Activated naive CD8-positive, alpha-beta T cell treated with anti-CD3 and anti-CD28 coated beads, Interleukin-2, amount 50 U/mL, for 24 hours (primary cell): ENCODE data around the gene BHLHE40.
A peak's percentile ranks its signal among the peaks of the same experiment; 100 is the strongest.
"Not testable (repeated sequence)": the region's sequence is repeated elsewhere in the genome, so short reads cannot be mapped to it uniquely, and the experiment has no call there.

Source experiments
- ATAC-seq: fragments of 150-1000 bp; cut with Tn5 transposase; one replicate; pipeline ENCODE4 v1.10.0; 2021
- DNase-seq: peaks from one replicate; pipeline ENCODE4 v3.0.0; 2021
- H3K27ac Mint-ChIP-seq: one replicate; pipeline ENCODE4 v1.8.0; 2021; ENCODE audit warnings: mild to moderate bottlenecking, mixed read lengths
- H3K27me3 Mint-ChIP-seq: one replicate; pipeline ENCODE4 v1.8.0; 2021; ENCODE audit warnings: mixed read lengths
- H3K36me3 Mint-ChIP-seq: one replicate; pipeline ENCODE4 v1.8.0; 2021; ENCODE audit warnings: low read depth, mixed read lengths
- H3K4me1 Mint-ChIP-seq: one replicate; pipeline ENCODE4 v1.8.0; 2021; ENCODE audit warnings: mixed read lengths
- H3K4me3 Mint-ChIP-seq: one replicate; pipeline ENCODE4 v1.8.0; 2021; ENCODE audit warnings: mild to moderate bottlenecking, moderate library complexity, mixed read lengths
- H3K9me3 Mint-ChIP-seq: one replicate; pipeline ENCODE4 v1.8.0; 2021; ENCODE audit warnings: mixed read lengths

The BHLHE40 gene

GRCh38 chr3:4950948-4951347, 28.3 kb upstream of the BHLHE40 start:
- H3K27ac Mint-ChIP-seq: no peak overlapping the region
- no peak overlapping the region for H3K4me3 Mint-ChIP-seq
- DNase-seq (no peak), ATAC-seq (no peak)
- H3K36me3 Mint-ChIP-seq: no peaks in the 10 kb centered on the region
- H3K4me1 Mint-ChIP-seq: peaks cover 10% of the 10 kb centered on the region
- no peaks in the 10 kb centered on the region for H3K9me3 Mint-ChIP-seq
- no peaks in the 10 kb centered on the region for H3K27me3 Mint-ChIP-seq

GRCh38 chr3:4953119-4953518, 26.1 kb upstream of the BHLHE40 start:
- no peak overlapping the region for H3K4me3 Mint-ChIP-seq

GRCh38 chr3:4954256-4955000, 24.8 kb upstream of the BHLHE40 start:
- Mint-ChIP-seq H3K27ac (no peak overlapping the region), H3K4me3 (no peak overlapping the region), H3K27me3 (no peaks in the 10 kb centered on the region), H3K9me3 (peaks cover 7% of the 10 kb centered on the region), H3K36me3 (no peaks in the 10 kb centered on the region), H3K4me1 (no peaks in the 10 kb centered on the region)
- DNase-seq (no peak), ATAC-seq (no peak)

More at GRCh38 chr3:4953119-4953518, 26.1 kb upstream of the BHLHE40 start:
- ATAC-seq (no peak), DNase-seq (no peak)
- H3K36me3 Mint-ChIP-seq: no peaks in the 10 kb centered on the region
- peaks cover 3% of the 10 kb centered on the region for H3K4me1 Mint-ChIP-seq
- no peak overlapping the region for H3K27ac Mint-ChIP-seq
- no peaks in the 10 kb centered on the region for H3K9me3 Mint-ChIP-seq
- H3K27me3 Mint-ChIP-seq: no peaks in the 10 kb centered on the region

GRCh38 chr3:4956099-4956498, 23.1 kb upstream of the BHLHE40 start:
- Mint-ChIP-seq H3K27ac (no peak overlapping the region), H3K36me3 (peaks cover 2% of the 10 kb centered on the region), H3K4me3 (no peak overlapping the region), H3K4me1 (peaks cover 3% of the 10 kb centered on the region), H3K9me3 (peaks cover 8% of the 10 kb centered on the region), H3K27me3 (no peaks in the 10 kb centered on the region)
- ATAC-seq (no peak), DNase-seq (no peak)

- H3K36me3 Mint-ChIP-seq: peaks cover 2% of the 10 kb centered on the region
- peaks cover 8% of the 10 kb centered on the region for H3K9me3 Mint-ChIP-seq
- DNase-seq (no peak), ATAC-seq (no peak)
- H3K27ac Mint-ChIP-seq: no peak overlapping the region
- no peak overlapping the region for H3K4me3 Mint-ChIP-seq
- no peaks in the 10 kb centered on the region for H3K27me3 Mint-ChIP-seq
- H3K4me1 Mint-ChIP-seq: peaks cover 3% of the 10 kb centered on the region
Observed at GRCh38 chr3:4956738-4957137, 22.5 kb upstream of the BHLHE40 start.

GRCh38 chr3:4957978-4958377, 21.3 kb upstream of the BHLHE40 start:
- Mint-ChIP-seq H3K4me3 (no peak overlapping the region), H3K4me1 (peaks cover 3% of the 10 kb centered on the region), H3K27me3 (no peaks in the 10 kb centered on the region), H3K27ac (no peak overlapping the region), H3K36me3 (peaks cover 2% of the 10 kb centered on the region), H3K9me3 (peaks cover 8% of the 10 kb centered on the region)
- ATAC-seq: no peak
- no peak for DNase-seq

GRCh38 chr3:4959180-4959579, 20.1 kb upstream of the BHLHE40 start:
- DNase-seq: no peak

GRCh38 chr3:4961865-4962264, 17.4 kb upstream of the BHLHE40 start:
- ATAC-seq, H3K27me3 Mint-ChIP-seq, H3K36me3 Mint-ChIP-seq, H3K27ac Mint-ChIP-seq, H3K4me3 Mint-ChIP-seq, DNase-seq, H3K4me1 Mint-ChIP-seq: not testable (repeated sequence)
- H3K9me3 Mint-ChIP-seq: peaks cover 13% of the 10 kb centered on the region

More at GRCh38 chr3:4959180-4959579, 20.1 kb upstream of the BHLHE40 start:
- peaks cover 2% of the 10 kb centered on the region for H3K36me3 Mint-ChIP-seq
- H3K9me3 Mint-ChIP-seq: peaks cover 8% of the 10 kb centered on the region
- H3K4me1 Mint-ChIP-seq: peaks cover 3% of the 10 kb centered on the region
- no peak overlapping the region for H3K27ac Mint-ChIP-seq
- H3K27me3 Mint-ChIP-seq: no peaks in the 10 kb centered on the region
- ATAC-seq: no peak
- H3K4me3 Mint-ChIP-seq: no peak overlapping the region

- Mint-ChIP-seq H3K36me3 (peaks cover 10% of the 10 kb centered on the region), H3K27me3 (no peaks in the 10 kb centered on the region), H3K9me3 (peaks cover 23% of the 10 kb centered on the region), H3K4me1 (peaks cover 8% of the 10 kb centered on the region), H3K4me3 (no peak overlapping the region), H3K27ac (no peak overlapping the region)
- no peak for ATAC-seq
- DNase-seq: no peak
Observed at GRCh38 chr3:4963669-4964570, 15.3 kb upstream of the BHLHE40 start.

GRCh38 chr3:4966006-4966405, 13.2 kb upstream of the BHLHE40 start:
- DNase-seq, H3K27me3 Mint-ChIP-seq, H3K4me3 Mint-ChIP-seq, H3K27ac Mint-ChIP-seq, ATAC-seq, H3K4me1 Mint-ChIP-seq: not testable (repeated sequence)
- Mint-ChIP-seq H3K36me3 (peaks cover 11% of the 10 kb centered on the region), H3K9me3 (peaks cover 19% of the 10 kb centered on the region)

- H3K27ac Mint-ChIP-seq: not testable (repeated sequence)
- peaks cover 11% of the 10 kb centered on the region for H3K36me3 Mint-ChIP-seq
Observed at GRCh38 chr3:4967683-4968082, 11.6 kb upstream of the BHLHE40 start.

GRCh38 chr3:4971437-4971836, 7.8 kb upstream of the BHLHE40 start:
- not testable (repeated sequence) for H3K4me3 Mint-ChIP-seq, H3K27me3 Mint-ChIP-seq, ATAC-seq, H3K36me3 Mint-ChIP-seq, H3K27ac Mint-ChIP-seq, DNase-seq
- H3K9me3 Mint-ChIP-seq: peaks cover 16% of the 10 kb centered on the region
- H3K4me1 Mint-ChIP-seq: peaks cover 27% of the 10 kb centered on the region

More at GRCh38 chr3:4967683-4968082, 11.6 kb upstream of the BHLHE40 start:
- DNase-seq, H3K4me1 Mint-ChIP-seq, H3K4me3 Mint-ChIP-seq, ATAC-seq, H3K27me3 Mint-ChIP-seq: not testable (repeated sequence)
- H3K9me3 Mint-ChIP-seq: peaks cover 19% of the 10 kb centered on the region

- no peaks in the 10 kb centered on the region for H3K27me3 Mint-ChIP-seq
- ATAC-seq: no peak
- H3K27ac Mint-ChIP-seq: no peak overlapping the region
- peaks cover 30% of the 10 kb centered on the region for H3K4me1 Mint-ChIP-seq
- peaks cover 14% of the 10 kb centered on the region for H3K9me3 Mint-ChIP-seq
- H3K36me3 Mint-ChIP-seq: peaks cover 6% of the 10 kb centered on the region
- no peak for DNase-seq
- H3K4me3 Mint-ChIP-seq: no peak overlapping the region
Observed at GRCh38 chr3:4971838-4972237, 7.4 kb upstream of the BHLHE40 start.

GRCh38 chr3:4972652-4973643, 6.3 kb upstream of the BHLHE40 start:
- Mint-ChIP-seq H3K36me3 (peaks cover 2% of the 10 kb centered on the region), H3K4me3 (peak overlapping the region; percentile 39), H3K27ac (peak overlapping the region; percentile 58), H3K9me3 (peaks cover 9% of the 10 kb centered on the region), H3K27me3 (no peaks in the 10 kb centered on the region), H3K4me1 (peaks cover 39% of the 10 kb centered on the region)
- DNase-seq (no peak), ATAC-seq (no peak)
